ENCODE results near the gene MRPL51.

DNA sequence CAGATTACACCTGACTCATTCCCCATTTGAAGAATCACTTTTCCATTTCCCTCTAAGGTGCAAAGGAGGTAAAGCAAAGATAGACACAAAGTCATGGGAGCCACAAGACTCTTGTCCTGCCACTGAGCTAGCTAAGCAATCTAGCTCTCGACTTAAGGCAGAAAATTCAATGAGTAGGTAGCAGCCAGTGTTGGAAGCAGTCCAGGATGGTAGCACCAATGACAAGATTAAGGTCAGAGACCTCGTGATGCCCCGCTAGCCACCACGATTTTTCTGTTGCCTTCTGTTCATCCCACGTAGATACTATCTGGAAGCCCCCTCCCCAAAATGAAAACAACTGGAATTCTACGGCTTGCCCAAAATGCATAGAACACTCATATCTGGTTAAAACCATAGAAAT, 24.0 kb downstream of the MRPL51 start:
- TF ChIP-seq CTCF (conservative IDR thresholded peaks at IDR 0.05) (no peak), EZH2 (IDR thresholded peaks at IDR 0.05; ENCODE audit: low read depth) (no peak)

Data from PC-9 (cell line).